Right lung (tissue), 5 donors: ENCODE data around the gene ALG5. TPM values are rescaled to one million over a fixed set of nuclear protein-coding genes. Genes with fewer than 3 reads are reported as not detected.

ENCODE experiments used
- DNase-seq, 2 donors: peaks; one replicate each; pipeline ENCODE4 v3.0.0-alpha.2; 2013
- polyA plus RNA-seq, 5 donors: library from polyadenylated mRNA; unstranded; fragments of 120-200 nt; gene quantifications; one replicate each; pipeline versions ENCODE4 v1.2.1 to v1.2.3, GENCODE V29; 2013; ENCODE audit warnings: inconsistent platforms in 1 of 5, low replicate concordance in 1 of 5; ENCODE audit not compliant: insufficient read length in 5 of 5, insufficient read depth in 1 of 5

Gene ALG5
- polyA plus RNA-seq, 5 donors: 34.3 to 46.7 (median 41.5) TPM

- no peak for DNase-seq
These were observed 12.5 kb downstream of the ALG5 start for GRCh38 chr13:36986462-36987240.

- peak; percentile 24 to 46 for DNase-seq
These were observed 17.9 kb downstream of the ALG5 start for GRCh38 chr13:36981156-36981743.

GRCh38 chr13:36979361-36980050 is 19.6 kb downstream of the ALG5 start:
- no peak for DNase-seq

GRCh38 chr13:36975172-36975571 is 24.0 kb downstream of the ALG5 start:
- DNase-seq: no peak

GRCh38 chr13:36973621-36974295 is 25.4 kb downstream of the ALG5 start:
- no peak for DNase-seq

GRCh38 chr13:36973009-36973408 is 26.1 kb downstream of the ALG5 start:
- DNase-seq: no peak

GRCh38 chr13:36966404-36966803 is 32.7 kb downstream of the ALG5 start:
- DNase-seq: no peak

GRCh38 chr13:36965767-36966166 is 33.4 kb downstream of the ALG5 start:
- no peak for DNase-seq

- DNase-seq: no peak
These were observed 39.6 kb downstream of the ALG5 start for GRCh38 chr13:36959456-36960116.

GRCh38 chr13:36954542-36954941 is 44.6 kb downstream of the ALG5 start:
- no peak for DNase-seq

GRCh38 chr13:36950920-36951319 is 48.2 kb downstream of the ALG5 start:
- no peak for DNase-seq

- no peak for DNase-seq
These were observed 48.8 kb downstream of the ALG5 start for GRCh38 chr13:36950330-36950729.

GRCh38 chr13:36945078-36945477 is 54.1 kb downstream of the ALG5 start:
- no peak for DNase-seq

GRCh38 chr13:36925603-36926002 is 73.5 kb downstream of the ALG5 start:
- DNase-seq: no peak

GRCh38 chr13:36924001-36924400 is 75.1 kb downstream of the ALG5 start:
- DNase-seq: no peak

- DNase-seq: no peak
These were observed 77.4 kb downstream of the ALG5 start for GRCh38 chr13:36921631-36922301.

GRCh38 chr13:36920616-36921185 is 78.4 kb downstream of the ALG5 start:
- no peak for DNase-seq

GRCh38 chr13:36919833-36920615 is 79.1 kb downstream of the ALG5 start, which contains the start of gene SMAD9:
Gene SMAD9, minus strand, starts transcription at chr13:36920238. Its CDS starts 40,549 bp downstream, at chr13:36879689.
- peak; percentile 62 to 77 for DNase-seq

GRCh38 chr13:36919171-36919832 is 79.8 kb downstream of the ALG5 start:
- DNase-seq: peak; percentile 55 to 58
